Astrocyte of the spinal cord (primary cell): ENCODE data around the gene PNMA3.
"Not testable (repeated sequence)": the region's sequence is repeated elsewhere in the genome, so short reads cannot be mapped to it uniquely, and the experiment has no call there.

Source experiments
- DNase-seq: peaks from one replicate; pipeline ENCODE4 v3.0.0; 2011; ENCODE audit warnings: low read depth, low spot score
- H3K4me3 ChIP-seq: 2 replicates; pipeline ENCODE4 v1.5.1; 2011; ENCODE audit warnings: low read depth, mild to moderate bottlenecking, low read length, moderate library complexity
- CTCF ChIP-seq: IDR thresholded peaks from 2 replicates; pipeline ENCODE4 v1.5.1; 2012; ENCODE audit warnings: low read depth, mild to moderate bottlenecking, low read length, inconsistent platforms
- in situ Hi-C: cut with HindIII; loops from 2 replicates; pipeline ENCODE4 v1.10.0; 2017; ENCODE audit warnings: low sequenced_read_pairs

Gene PNMA3

GRCh38 chrX:153061732-153062131 is 5.5 kb downstream of the PNMA3 start:
- in situ Hi-C loops = no loop called here

GRCh38 chrX:153063315-153063714 is 7.0 kb downstream of the PNMA3 start:
- H3K4me3 ChIP-seq = no peak overlapping the region
- peak; percentile 10 for DNase-seq
- no peak for TF ChIP-seq CTCF
- in situ Hi-C loops = no loop called here

More at GRCh38 chrX:153061732-153062131, 5.5 kb downstream of the PNMA3 start:
- no peak for TF ChIP-seq CTCF
- H3K4me3 ChIP-seq = no peak overlapping the region
- DNase-seq = peak; percentile 32

GRCh38 chrX:153064061-153064460 is 7.8 kb downstream of the PNMA3 start:
- H3K4me3 ChIP-seq = no peak overlapping the region
- no peak for TF ChIP-seq CTCF
- DNase-seq = no peak
- in situ Hi-C loops = no loop called here

GRCh38 chrX:153065389-153065788 is 9.1 kb downstream of the PNMA3 start:
- TF ChIP-seq CTCF = no peak
- no peak overlapping the region for H3K4me3 ChIP-seq
- DNase-seq = no peak
- in situ Hi-C loops = no loop called here

- H3K4me3 ChIP-seq, DNase-seq, in situ Hi-C loops: not testable (repeated sequence)
Measured at GRCh38 chrX:153066402-153066801, 10.1 kb downstream of the PNMA3 start.

- DNase-seq, in situ Hi-C loops, H3K4me3 ChIP-seq: not testable (repeated sequence)
Measured at GRCh38 chrX:153071909-153072583, 15.8 kb downstream of the PNMA3 start, which contains the start of gene PNMA6A. PNMA6A (plus strand) TSS chrX:153072454; CDS start chrX:153073063, 609 bp downstream.

GRCh38 chrX:153073331-153073730 is 17.1 kb downstream of the PNMA3 start:
- in situ Hi-C loops, H3K4me3 ChIP-seq, DNase-seq: not testable (repeated sequence)

GRCh38 chrX:153074262-153074899 is 18.1 kb downstream of the PNMA3 start:
- no peak for TF ChIP-seq CTCF
- in situ Hi-C loops = no loop called here

More at GRCh38 chrX:153074262-153074899, 18.1 kb downstream of the PNMA3 start:
- DNase-seq = no peak
- H3K4me3 ChIP-seq = no peak overlapping the region
